ENCODE results near the gene JARID2.

GRCh38 chr6:15528870-15529269 is 283.0 kb downstream of the JARID2 start:
- TF ChIP-seq CTCF (IDR thresholded peaks at IDR 0.05; ENCODE audit: control extremely low read depth in 1 of 3, insufficient read depth in 1 of 3, low read depth in 1 of 3, low read length in 3 of 3): no peak
- no peak for TF ChIP-seq SUZ12 (IDR thresholded peaks at IDR 0.05; ENCODE audit: low read length)
- no peak for TF ChIP-seq SIN3A (conservative IDR thresholded peaks at IDR 0.05 in 1 of 2, IDR thresholded peaks at IDR 0.05 in 1 of 2; ENCODE audit: low read depth in 1 of 2, low read length in 2 of 2)
- TF ChIP-seq JUN (IDR thresholded peaks at IDR 0.05; ENCODE audit: low read depth, low read length): no peak
- no peak for TF ChIP-seq RXRA (IDR thresholded peaks at IDR 0.05; ENCODE audit: insufficient read depth, low read depth, low read length)
